CD4-positive, alpha-beta T cell treated with Interleukin-15 for 4 hours (primary cell): Measurements from ENCODE around the gene SMIM35.
A peak's percentile ranks its signal among the peaks of the same experiment; 100 is the strongest.

Experiments
- DNase-seq: peaks from one replicate; pipeline ENCODE4 v3.0.0-alpha.2; 2020; ENCODE audit warnings: low spot score

Gene SMIM35

GRCh38 chr11:118027694-118028093, 59.1 kb downstream of the SMIM35 start:
- no peak for DNase-seq

GRCh38 chr11:118021146-118021545, 65.6 kb downstream of the SMIM35 start:
- DNase-seq: no peak

- no peak for DNase-seq
Measured at GRCh38 chr11:118018401-118018800, 68.4 kb downstream of the SMIM35 start.

GRCh38 chr11:118017631-118018315, 69.0 kb downstream of the SMIM35 start:
- no peak for DNase-seq

GRCh38 chr11:118017111-118017510, 69.7 kb downstream of the SMIM35 start:
- DNase-seq: no peak

- no peak for DNase-seq
Measured at GRCh38 chr11:118016104-118016503, 70.7 kb downstream of the SMIM35 start.

GRCh38 chr11:118015385-118015841, 71.3 kb downstream of the SMIM35 start:
- no peak for DNase-seq

- no peak for DNase-seq
Measured at GRCh38 chr11:118014022-118014421, 72.7 kb downstream of the SMIM35 start.

GRCh38 chr11:118012083-118012669, 74.6 kb downstream of the SMIM35 start:
- peak; percentile 62 for DNase-seq

GRCh38 chr11:118010738-118011461, 75.9 kb downstream of the SMIM35 start:
- no peak for DNase-seq

- DNase-seq: no peak
Measured at GRCh38 chr11:118009864-118010737, 76.7 kb downstream of the SMIM35 start.

- no peak for DNase-seq
Measured at GRCh38 chr11:118008271-118008911, 78.4 kb downstream of the SMIM35 start.

GRCh38 chr11:118007563-118008270, 79.0 kb downstream of the SMIM35 start:
- DNase-seq: peak; percentile 74

GRCh38 chr11:118007040-118007439, 79.7 kb downstream of the SMIM35 start:
- no peak for DNase-seq

- DNase-seq: no peak
Measured at GRCh38 chr11:118006153-118006534, 80.6 kb downstream of the SMIM35 start.

- no peak for DNase-seq
Measured at GRCh38 chr11:118005224-118006152, 81.3 kb downstream of the SMIM35 start.

- no peak for DNase-seq
Measured at GRCh38 chr11:118004543-118005223, 82.1 kb downstream of the SMIM35 start.

- peak; percentile 57 for DNase-seq
Measured at GRCh38 chr11:118003456-118003855, 83.3 kb downstream of the SMIM35 start.
